ENCODE measurements around the gene EDC4. TPM values are rescaled to one million over a fixed set of nuclear protein-coding genes. Genes with fewer than 3 reads are reported as not detected.
A peak's percentile ranks its signal among the peaks of the same experiment; 100 is the strongest.

EDC4 gene
- total RNA-seq, 1 experiment from 2014 or later = 100 TPM

- CTCF ChIA-PET = interaction anchor here (1.0 kb wide), 1 partner anchor 25 kb away, joined by 3 read pairs; no protein-coding TSS in a partner anchor
- Histone ChIP-seq H3K27me3 (ENCODE audit: insufficient read depth, low read length) (no peaks in the 10 kb centered on the region), H3K4me2 (ENCODE audit: low read length) (no peak overlapping the region), H3K36me3 (ENCODE audit: control insufficient read depth in 1 of 2, insufficient read depth in 2 of 2, low read length in 2 of 2) (no peaks in the 10 kb centered on the region; a peak in 1 of 4 replicates), H3K79me2 (ENCODE audit: insufficient read depth, low read length) (no peaks in the 10 kb centered on the region), H3K4me3 (replicated peaks in 1 of 2; ENCODE audit: low read depth in 1 of 2, low read length in 2 of 2) (no peak overlapping the region), H3K27ac (ENCODE audit: low read depth, low read length) (no peak overlapping the region), H2AFZ (ENCODE audit: low read depth, low read length, poor library complexity, severe bottlenecking) (no peak overlapping the region), H3K4me1 (ENCODE audit: control insufficient read depth in 1 of 2, insufficient read depth in 2 of 2, low read length in 2 of 2) (no peaks in the 10 kb centered on the region), H3K9ac (ENCODE audit: low read length) (no peak overlapping the region), H4K20me1 (ENCODE audit: insufficient read depth) (no peaks in the 10 kb centered on the region), H3K9me2 (ENCODE audit: insufficient read depth) (no peaks in the 10 kb centered on the region), H3K9me3 (ENCODE audit: control insufficient read depth in 1 of 2, insufficient read depth in 1 of 2, low read depth in 1 of 2, low read length in 2 of 2) (no peaks in the 10 kb centered on the region)
- POLR2A ChIA-PET = no interaction called here
- RAD21 ChIA-PET (ENCODE audit: low non-redundant PET in 1 of 2, low total read pairs in 2 of 2, uncharacterized antibody in 2 of 2, unreplicated experiment in 2 of 2) = no interaction called here
- TF ChIP-seq ELF1 (IDR thresholded peaks at IDR 0.05; ENCODE audit: borderline replicate concordance, low read depth) (no peak), CTCF (IDR thresholded peaks at IDR 0.05 in 2 of 3, conservative IDR thresholded peaks at IDR 0.05 in 1 of 3; ENCODE audit: borderline replicate concordance in 1 of 3, insufficient read depth in 1 of 3, low read depth in 2 of 3, low read length in 2 of 3) (0 out of 6 replicates have a peak, but pooled peaks of 1 of the 3 experiments have one; percentile 3)
- DNase-seq (ENCODE audit: low read depth, low spot score) = no peak
- intact Hi-C loops (cut with micrococcal nuclease) = no loop called here
- TSS peak; percentile 31 for BruUV-seq (replicated peaks)
- peak; percentile 55; the same call in 1 of the 2 replicates for ATAC-seq
These were observed 36.3 kb downstream of the EDC4 start for GRCh38 chr16:67909056-67909742.

GRCh38 chr16:67910158-67910557, 37.3 kb downstream of the EDC4 start:
- ChIA-PET CTCF (no interaction called here), POLR2A (no interaction called here), RAD21 (ENCODE audit: low non-redundant PET in 1 of 2, low total read pairs in 2 of 2, uncharacterized antibody in 2 of 2, unreplicated experiment in 2 of 2) (no interaction called here)
- DNase-seq (ENCODE audit: low read depth, low spot score) (no peak), ATAC-seq (no peak)
- intact Hi-C loops (cut with micrococcal nuclease) = no loop called here
- no peaks in the 10 kb centered on the region for H3K4me1 ChIP-seq (ENCODE audit: control insufficient read depth in 1 of 2, insufficient read depth in 2 of 2, low read length in 2 of 2)
- no peak overlapping the region for H3K9ac ChIP-seq (ENCODE audit: low read length)
- no peak overlapping the region for H3K27ac ChIP-seq (ENCODE audit: low read depth, low read length)
- H3K4me2 ChIP-seq (ENCODE audit: low read length) = no peak overlapping the region
- no peaks in the 10 kb centered on the region for H3K9me3 ChIP-seq (ENCODE audit: control insufficient read depth in 1 of 2, insufficient read depth in 1 of 2, low read depth in 1 of 2, low read length in 2 of 2)
- H2AFZ ChIP-seq (ENCODE audit: low read depth, low read length, poor library complexity, severe bottlenecking) = no peak overlapping the region
- no peak overlapping the region for H3K4me3 ChIP-seq (replicated peaks in 1 of 2; ENCODE audit: low read depth in 1 of 2, low read length in 2 of 2)
- H3K27me3 ChIP-seq (ENCODE audit: insufficient read depth, low read length) = no peaks in the 10 kb centered on the region
- BruUV-seq (replicated peaks) = no TSS peak
- no peaks in the 10 kb centered on the region for H4K20me1 ChIP-seq (ENCODE audit: insufficient read depth)
- no peaks in the 10 kb centered on the region for H3K9me2 ChIP-seq (ENCODE audit: insufficient read depth)
- H3K79me2 ChIP-seq (ENCODE audit: insufficient read depth, low read length) = no peaks in the 10 kb centered on the region
- no peaks in the 10 kb centered on the region; a peak in 1 of 4 replicates for H3K36me3 ChIP-seq (ENCODE audit: control insufficient read depth in 1 of 2, insufficient read depth in 2 of 2, low read length in 2 of 2)
- TF ChIP-seq RAD21 (IDR thresholded peaks at IDR 0.05; ENCODE audit: low read depth) (no peak), REST (IDR thresholded peaks at IDR 0.05; ENCODE audit: low read depth) (no peak), EZH2 (IDR thresholded peaks at IDR 0.05) (no peak), ZNF274 (IDR thresholded peaks at IDR 0.05; ENCODE audit: low read depth, low read length) (no peak), EGR1 (IDR thresholded peaks at IDR 0.05; ENCODE audit: low read depth) (no peak), POLR2AphosphoS5 (IDR thresholded peaks at IDR 0.05; ENCODE audit: low read depth, low read length) (no peak), SP1 (IDR thresholded peaks at IDR 0.05; ENCODE audit: low read depth) (no peak), TCF7L2 (IDR thresholded peaks at IDR 0.05; ENCODE audit: borderline replicate concordance, extremely low read depth, insufficient read depth, insufficient read length) (no peak)
- TF ChIP-seq, protein P1, sequence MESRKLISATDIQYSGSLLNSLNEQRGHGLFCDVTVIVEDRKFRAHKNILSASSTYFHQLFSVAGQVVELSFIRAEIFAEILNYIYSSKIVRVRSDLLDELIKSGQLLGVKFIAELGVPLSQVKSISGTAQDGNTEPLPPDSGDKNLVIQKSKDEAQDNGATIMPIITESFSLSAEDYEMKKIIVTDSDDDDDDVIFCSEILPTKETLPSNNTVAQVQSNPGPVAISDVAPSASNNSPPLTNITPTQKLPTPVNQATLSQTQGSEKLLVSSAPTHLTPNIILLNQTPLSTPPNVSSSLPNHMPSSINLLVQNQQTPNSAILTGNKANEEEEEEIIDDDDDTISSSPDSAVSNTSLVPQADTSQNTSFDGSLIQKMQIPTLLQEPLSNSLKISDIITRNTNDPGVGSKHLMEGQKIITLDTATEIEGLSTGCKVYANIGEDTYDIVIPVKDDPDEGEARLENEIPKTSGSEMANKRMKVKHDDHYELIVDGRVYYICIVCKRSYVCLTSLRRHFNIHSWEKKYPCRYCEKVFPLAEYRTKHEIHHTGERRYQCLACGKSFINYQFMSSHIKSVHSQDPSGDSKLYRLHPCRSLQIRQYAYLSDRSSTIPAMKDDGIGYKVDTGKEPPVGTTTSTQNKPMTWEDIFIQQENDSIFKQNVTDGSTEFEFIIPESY (IDR thresholded peaks at IDR 0.05; ENCODE audit: extremely low read depth, insufficient replicate concordance, low read length) = no peak
